ENCODE data around the gene IL1R1.
A peak's percentile ranks its signal among the peaks of the same experiment; 100 is the strongest.

The IL1R1 gene

DNA sequence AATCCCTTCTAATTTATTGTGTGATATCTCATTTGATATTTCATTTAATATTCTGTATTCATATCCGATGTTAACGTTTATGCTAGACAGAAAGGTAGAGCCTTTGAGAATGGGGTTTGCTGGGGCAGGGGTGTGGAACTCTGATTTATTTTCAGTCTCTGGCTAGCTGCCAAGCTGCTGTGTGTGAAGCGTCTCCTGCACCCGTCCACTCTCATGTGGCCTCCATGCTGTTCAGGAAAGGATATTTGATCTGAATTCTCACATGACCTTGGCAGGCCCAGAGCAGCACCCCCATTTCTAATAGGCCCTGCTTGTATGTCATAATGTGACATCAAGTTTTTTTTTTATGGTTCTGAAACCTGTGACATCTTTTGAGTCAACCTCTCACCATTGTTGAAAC is 1.6 kb downstream of the IL1R1 start:
- no peak for DNase-seq (ENCODE audit: low read depth, low spot score)
- TF ChIP-seq, protein P1, sequence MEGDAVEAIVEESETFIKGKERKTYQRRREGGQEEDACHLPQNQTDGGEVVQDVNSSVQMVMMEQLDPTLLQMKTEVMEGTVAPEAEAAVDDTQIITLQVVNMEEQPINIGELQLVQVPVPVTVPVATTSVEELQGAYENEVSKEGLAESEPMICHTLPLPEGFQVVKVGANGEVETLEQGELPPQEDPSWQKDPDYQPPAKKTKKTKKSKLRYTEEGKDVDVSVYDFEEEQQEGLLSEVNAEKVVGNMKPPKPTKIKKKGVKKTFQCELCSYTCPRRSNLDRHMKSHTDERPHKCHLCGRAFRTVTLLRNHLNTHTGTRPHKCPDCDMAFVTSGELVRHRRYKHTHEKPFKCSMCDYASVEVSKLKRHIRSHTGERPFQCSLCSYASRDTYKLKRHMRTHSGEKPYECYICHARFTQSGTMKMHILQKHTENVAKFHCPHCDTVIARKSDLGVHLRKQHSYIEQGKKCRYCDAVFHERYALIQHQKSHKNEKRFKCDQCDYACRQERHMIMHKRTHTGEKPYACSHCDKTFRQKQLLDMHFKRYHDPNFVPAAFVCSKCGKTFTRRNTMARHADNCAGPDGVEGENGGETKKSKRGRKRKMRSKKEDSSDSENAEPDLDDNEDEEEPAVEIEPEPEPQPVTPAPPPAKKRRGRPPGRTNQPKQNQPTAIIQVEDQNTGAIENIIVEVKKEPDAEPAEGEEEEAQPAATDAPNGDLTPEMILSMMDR (IDR thresholded peaks at IDR 0.05; ENCODE audit: low read depth, low read length), result no peak
- in situ Hi-C loops (cut with HindIII; ENCODE audit: low sequenced_read_pairs), result no loop called here
- H3K4me3 ChIP-seq (ENCODE audit: low read depth, low read length), result peak overlapping the region; percentile 69

DNA sequence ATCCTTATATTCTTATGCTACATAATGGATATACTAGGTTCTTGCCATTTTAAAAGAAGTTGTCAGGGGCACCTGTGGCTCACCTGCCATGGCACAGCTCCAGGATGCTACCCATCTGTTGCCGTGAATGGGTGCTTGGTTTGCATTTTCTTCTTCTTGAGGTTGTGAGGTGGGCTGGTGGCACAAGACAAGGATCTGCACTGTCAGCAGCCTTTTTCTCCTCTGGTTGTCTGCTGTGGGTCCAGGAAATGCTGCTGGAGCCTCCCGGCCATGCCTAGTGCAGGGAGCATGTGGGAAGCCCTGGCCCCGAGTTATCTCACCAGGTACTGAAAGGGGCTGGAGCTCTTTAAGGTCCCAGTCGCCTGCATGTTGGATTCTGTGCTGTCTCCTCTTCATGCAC is 2.6 kb downstream of the IL1R1 start:
- in situ Hi-C loops (cut with HindIII; ENCODE audit: low sequenced_read_pairs), result no loop called here
- no peak overlapping the region for H3K4me3 ChIP-seq (ENCODE audit: low read depth, low read length)
- no peak for DNase-seq (ENCODE audit: low read depth, low spot score)
- TF ChIP-seq, protein P1 (IDR thresholded peaks at IDR 0.05; ENCODE audit: low read depth, low read length), result no peak

DNA sequence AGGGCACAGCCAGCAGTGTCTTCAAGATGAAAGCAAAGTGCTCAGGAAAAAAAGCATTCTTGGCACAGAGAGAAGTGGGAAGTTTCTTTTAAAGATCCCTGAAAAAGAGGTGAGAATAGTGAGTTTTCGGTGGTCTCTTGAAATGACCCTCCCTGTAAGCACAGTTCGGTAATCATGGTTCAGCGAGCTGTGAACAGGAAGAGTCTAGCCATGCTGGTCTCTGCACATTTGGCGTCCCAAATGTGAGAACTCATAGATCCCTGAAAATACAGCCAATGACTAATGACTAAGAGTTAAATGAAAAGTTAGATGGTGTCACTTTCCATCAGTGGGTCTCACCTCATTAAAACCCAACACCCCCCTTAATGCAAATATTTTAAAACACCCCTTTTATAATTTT is 3.4 kb downstream of the IL1R1 start:
- H3K4me3 ChIP-seq (ENCODE audit: low read depth, low read length), result no peak overlapping the region
- DNase-seq (ENCODE audit: low read depth, low spot score), result no peak
- TF ChIP-seq, protein P1 (IDR thresholded peaks at IDR 0.05; ENCODE audit: low read depth, low read length), result no peak
- in situ Hi-C loops (cut with HindIII; ENCODE audit: low sequenced_read_pairs), result no loop called here

DNA sequence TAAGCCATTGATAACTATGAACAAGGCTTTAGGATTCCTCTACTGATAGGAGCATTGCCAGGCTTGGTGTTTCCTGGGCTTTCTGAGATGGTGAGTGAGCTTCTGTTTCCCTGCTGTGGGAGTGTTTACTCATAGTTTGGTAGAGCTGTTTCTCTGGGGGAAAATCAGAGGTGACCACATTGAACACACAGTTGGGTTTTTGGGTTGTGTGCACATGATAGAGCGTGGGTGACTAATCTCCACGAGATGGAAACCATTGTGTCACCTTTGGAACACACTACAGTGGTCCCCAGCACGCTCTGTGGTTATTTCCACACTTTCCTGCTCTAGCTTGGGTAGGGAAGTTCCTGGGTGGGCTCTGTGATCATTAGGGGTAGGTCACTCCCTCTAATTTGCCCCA is 5.4 kb downstream of the IL1R1 start:
- in situ Hi-C loops (cut with HindIII; ENCODE audit: low sequenced_read_pairs), result no loop called here
- peak; percentile 58 for DNase-seq (ENCODE audit: low read depth, low spot score)
- TF ChIP-seq, protein P1 (IDR thresholded peaks at IDR 0.05; ENCODE audit: low read depth, low read length), result no peak
- H3K4me3 ChIP-seq (ENCODE audit: low read depth, low read length), result no peak overlapping the region

DNA sequence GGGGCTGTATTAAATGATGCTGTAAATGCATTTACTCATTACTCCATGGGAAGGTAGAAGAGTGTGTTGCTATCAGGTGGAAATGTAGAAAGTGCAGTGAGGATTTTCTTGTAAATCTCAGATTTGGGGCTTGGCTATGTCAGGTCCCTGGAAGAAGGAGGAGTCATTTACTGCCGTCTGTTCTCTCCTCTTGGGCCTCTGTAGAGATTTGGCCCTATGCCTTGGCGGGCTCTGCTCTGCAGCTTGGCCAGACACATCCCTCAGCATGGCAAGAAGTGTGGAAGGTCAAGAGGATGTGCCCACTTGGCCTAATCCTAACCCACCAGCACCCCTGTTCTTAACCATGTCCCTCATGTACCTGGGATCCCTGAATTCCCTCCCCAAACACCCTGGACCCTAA is 6.7 kb downstream of the IL1R1 start:
- H3K4me3 ChIP-seq (ENCODE audit: low read depth, low read length), result no peak overlapping the region
- TF ChIP-seq, protein P1 (IDR thresholded peaks at IDR 0.05; ENCODE audit: low read depth, low read length), result no peak
- no peak for DNase-seq (ENCODE audit: low read depth, low spot score)
- in situ Hi-C loops (cut with HindIII; ENCODE audit: low sequenced_read_pairs), result no loop called here

DNA sequence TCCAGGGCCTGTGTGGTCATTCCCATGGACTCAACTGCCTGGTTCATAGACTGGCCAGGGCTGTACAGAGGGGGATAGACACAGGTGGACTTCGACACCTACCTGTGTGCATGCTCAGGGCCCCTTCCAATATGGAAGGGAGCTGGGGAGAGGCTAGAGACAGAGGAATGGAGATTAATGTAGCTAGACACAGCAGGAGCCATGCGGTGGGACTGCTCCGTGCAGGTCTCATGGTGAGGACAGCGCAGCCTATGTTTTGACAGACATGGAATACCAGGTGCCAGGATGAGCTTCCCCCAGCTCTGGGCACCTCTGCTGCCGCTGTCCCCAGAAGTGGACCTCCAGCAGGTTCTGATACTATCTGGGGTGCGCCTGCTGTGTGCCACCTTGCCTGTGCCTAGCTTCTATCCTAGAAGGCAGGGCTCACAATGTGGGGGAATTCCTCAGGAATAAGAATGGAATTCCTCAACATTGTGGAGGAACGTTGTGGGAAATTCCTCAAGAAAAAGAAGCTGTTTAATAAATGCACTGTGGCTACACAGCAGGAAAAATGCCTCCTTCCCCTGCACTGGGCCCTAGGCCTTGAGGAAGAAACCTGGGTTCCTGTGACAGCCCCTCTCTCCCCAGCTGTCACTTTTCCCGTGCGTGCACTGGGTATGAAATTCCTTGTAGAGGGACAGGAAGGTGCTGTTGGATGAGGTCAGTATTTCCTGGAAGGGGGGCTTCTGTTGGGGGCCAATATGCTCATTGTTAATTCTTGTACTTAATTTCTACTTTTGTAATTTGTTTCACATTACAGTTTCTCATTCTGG is 7.3 kb downstream of the IL1R1 start:
- DNase-seq (ENCODE audit: low read depth, low spot score), result no peak
- TF ChIP-seq, protein P1 (IDR thresholded peaks at IDR 0.05; ENCODE audit: low read depth, low read length), result no peak
- in situ Hi-C loops (cut with HindIII; ENCODE audit: low sequenced_read_pairs), result no loop called here
- H3K4me3 ChIP-seq (ENCODE audit: low read depth, low read length), result no peak overlapping the region
